Measurements from ENCODE around the gene SLC26A11.
"Not testable (repeated sequence)": the region's sequence is repeated elsewhere in the genome, so short reads cannot be mapped to it uniquely, and the experiment has no call there.

Gene SLC26A11

DNA sequence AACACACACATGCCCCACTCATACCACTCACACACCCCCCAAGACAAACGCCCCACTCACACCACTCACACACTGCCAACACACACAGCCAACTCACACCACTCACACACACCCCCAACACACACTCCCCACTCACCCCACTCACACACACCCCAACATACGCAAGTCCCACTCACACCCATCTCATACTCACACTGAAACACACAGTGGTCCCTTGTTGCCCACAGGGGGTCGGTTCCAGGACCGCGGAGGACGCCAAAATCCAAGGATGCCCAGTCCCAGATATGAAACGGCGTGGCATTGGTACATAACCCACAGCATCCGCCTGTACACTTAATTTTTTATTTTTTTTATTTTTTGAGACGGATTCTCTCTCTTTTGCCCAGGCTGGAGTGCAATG is 61.3 kb downstream of the SLC26A11 start:
- DNase-seq (ENCODE audit: low read depth in 2 of 2) = no peak

DNA sequence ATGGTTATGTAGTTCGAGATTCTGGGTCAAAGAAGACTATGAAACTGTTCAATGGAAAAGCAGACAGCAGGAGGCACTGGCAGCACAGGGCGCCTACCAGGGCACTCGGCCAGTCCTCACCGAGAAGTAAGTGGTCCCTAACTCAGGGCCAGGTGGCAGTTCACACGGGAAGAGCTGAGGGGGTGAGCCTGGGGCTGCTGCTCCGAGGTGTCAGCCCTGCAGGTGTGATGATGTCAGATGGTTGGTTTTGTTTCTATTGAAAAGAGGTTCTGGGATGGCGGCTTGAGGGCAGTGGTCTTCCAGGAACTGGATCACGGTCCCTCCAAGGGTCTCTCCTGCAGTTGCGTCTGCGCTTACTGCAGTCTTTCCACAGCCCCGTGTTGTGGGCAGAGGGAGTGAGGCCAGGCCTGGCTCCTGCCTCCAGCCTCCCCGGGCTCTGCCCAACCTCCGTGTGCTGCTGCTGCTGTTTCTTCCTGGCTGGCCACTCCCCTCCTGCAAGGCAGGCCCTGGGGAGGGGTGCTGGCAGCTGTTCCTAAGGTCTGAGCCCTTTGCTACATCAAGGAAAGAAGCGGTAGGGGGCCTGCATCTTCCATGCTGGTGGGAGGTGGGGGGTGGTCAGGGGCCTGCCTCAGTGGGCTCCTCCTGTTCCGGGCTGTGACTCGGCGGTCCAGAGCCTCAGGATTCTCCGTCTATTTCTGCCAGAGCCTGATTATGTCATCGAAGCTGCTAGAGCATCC is 63.1 kb downstream of the SLC26A11 start:
- DNase-seq (ENCODE audit: low read depth in 2 of 2) = no peak

DNA sequence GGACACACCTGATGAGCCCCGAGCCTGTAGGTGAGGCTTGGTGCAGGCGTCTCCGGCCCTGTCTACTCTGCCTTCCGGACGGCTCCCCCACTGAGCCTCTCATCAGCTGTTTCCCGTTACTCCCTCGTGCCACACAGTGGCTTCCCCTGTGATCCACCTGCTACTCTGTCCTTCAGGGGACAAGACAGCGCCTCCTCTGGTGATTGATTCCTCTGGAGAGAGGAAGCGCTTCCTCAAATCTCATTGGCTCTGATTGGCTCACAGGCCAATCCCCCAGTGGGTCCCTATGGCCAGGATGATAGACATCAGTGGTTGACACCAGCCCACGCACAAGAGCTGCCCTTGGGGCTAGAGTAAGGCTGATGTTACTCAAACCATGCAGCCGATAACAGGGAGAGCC is 64.4 kb downstream of the SLC26A11 start:
- DNase-seq (ENCODE audit: low read depth in 2 of 2) = peak in 1 of 2 donors; percentile 22

DNA sequence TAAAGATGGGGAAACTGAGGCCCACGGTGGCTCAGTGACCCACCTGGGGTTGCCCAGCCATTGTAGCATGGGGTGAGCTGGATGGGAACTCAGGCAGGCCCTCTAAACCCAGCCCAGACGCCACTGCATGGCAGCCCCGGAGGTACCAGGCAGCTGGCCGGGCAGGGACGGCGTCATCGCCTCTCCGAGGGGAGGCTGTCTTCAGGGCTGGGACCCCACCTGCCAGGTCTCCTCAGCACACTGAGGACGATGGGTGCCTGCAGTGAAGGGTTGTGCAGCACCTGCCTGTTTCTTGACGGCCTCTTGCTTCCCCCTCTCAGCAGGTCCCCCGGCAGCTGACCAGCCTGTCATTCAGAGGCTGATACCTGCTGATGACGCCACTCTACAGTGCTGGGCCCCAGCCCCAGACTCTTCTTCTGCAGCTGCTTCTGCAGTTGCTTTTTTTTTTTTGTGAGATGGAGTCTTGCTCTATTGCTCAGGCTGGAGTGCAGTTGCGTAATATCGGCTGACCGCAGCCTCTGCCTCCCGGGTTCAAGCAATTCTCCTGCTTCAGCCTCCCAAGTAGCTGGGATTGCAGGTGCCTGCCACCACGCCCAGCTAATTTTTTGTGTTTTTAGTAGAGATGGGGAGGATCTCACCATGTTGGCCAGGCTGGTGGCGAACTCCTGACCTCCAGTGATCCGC is 65.2 kb downstream of the SLC26A11 start:
- no peak for DNase-seq (ENCODE audit: low read depth in 2 of 2)

DNA sequence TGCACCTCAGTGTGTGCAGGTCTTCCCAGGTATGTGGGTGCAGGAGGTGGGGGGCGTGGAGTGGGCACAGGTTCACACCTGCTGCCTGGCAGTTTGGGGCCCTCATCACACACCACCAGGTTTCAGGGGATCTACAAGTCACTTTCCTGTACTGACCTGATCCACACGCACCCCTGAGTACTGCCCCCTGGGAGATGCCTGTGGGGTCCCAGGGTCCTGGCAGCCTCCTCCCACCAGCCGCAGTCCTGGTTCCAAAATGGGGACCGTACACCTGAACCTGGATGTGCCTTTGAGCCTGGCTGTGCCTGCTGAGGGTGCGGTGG is 66.4 kb downstream of the SLC26A11 start:
- no peak for DNase-seq (ENCODE audit: low read depth in 2 of 2)

DNA sequence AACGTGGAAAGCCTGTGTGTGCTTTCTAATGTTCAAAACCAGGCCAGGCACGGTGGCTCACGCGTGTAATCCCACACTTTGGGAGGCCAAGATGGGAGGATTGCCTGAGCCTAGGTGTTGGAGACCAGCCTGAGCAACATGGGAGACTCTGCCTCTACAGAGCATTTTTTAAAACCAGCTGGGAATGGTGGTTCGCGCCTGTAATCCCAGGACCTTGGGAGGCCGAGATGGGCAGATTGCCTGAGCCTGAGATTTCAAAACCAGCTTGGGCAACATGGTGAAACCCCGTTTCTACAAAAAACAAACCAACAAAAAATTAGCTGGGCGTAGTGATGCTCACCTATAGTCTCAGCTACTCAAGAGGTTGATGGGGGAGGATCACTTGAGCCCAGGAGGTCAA is 66.8 kb downstream of the SLC26A11 start:
- DNase-seq (ENCODE audit: low read depth in 2 of 2) = no peak

DNA sequence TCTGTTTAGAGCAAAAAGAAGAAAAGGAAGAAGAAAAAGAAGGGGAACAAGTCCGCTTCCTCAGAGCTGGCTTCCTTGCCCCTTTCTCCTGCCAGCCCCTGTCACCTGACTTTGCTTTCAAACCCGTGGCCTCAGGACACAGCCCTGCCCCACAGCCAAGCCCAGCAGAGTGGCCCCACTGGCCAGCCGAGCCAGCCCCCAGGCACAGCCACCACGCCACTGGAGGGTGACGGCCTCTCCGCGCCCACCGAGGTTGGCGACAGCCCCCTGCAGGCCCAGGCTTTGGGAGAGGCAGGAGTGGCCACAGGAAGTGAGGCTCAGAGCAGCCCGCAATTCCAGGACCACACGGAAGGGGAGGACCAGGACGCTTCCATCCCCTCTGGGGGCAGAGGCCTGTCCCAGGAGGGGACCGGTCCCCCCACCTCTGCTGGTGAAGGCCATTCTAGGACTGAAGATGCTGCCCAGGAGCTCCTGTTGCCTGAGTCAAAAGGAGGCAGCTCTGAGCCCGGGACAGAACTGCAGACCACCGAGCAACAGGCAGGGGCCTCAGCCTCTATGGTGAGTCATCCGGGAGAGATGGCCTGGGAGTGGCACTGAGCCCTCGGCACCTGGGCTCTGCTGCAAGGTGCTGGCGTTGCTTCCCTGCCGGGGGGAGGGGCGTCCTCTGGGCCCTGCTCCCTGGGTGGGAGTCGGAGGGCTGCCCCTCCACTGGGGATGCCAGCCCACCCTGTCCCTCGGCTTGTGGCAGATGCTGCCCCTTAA is 67.8 kb downstream of the SLC26A11 start:
- no peak for DNase-seq (ENCODE audit: low read depth in 2 of 2)

DNA sequence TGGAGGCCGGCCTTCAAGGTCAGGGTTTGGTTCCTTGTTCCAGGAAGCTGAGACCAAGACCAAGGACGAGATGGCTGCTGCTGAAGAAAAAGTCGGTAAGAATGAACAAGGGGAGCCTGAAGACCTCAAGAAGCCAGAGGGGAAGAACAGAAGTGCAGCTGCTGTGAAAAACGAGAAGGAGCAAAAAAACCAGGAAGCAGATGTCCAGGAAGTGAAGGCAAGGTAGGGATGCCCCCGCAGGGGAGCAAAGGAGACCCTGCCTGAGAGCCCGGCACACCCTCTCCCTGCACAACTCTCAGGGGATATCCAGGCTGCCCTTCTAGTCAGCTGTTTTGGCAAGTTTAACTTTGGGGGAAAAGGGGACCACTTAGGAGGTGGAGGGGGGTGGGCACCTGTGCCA is 69.4 kb downstream of the SLC26A11 start:
- no peak for DNase-seq (ENCODE audit: low read depth in 2 of 2)

DNA sequence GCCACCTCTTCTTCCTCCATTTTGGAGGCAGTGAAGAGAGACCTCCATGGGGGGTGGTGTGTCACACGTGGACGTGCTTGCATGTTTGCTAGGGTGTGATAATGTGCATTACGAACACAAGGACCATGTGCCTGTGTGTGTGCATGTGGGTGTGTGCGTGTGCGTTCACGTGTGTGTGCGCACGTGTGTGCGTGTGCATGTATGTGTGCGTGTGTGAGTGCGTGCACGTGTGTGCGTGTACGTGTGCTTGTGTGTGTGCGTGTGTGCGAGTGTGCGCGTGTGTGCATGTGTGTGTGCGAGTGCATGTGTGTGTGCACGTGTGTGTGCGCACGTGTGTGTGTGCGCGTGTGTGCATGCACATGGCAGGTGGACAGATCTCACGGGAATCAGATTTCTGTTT is 69.9 kb downstream of the SLC26A11 start:
- DNase-seq (ENCODE audit: low read depth in 2 of 2) = no peak

DNA sequence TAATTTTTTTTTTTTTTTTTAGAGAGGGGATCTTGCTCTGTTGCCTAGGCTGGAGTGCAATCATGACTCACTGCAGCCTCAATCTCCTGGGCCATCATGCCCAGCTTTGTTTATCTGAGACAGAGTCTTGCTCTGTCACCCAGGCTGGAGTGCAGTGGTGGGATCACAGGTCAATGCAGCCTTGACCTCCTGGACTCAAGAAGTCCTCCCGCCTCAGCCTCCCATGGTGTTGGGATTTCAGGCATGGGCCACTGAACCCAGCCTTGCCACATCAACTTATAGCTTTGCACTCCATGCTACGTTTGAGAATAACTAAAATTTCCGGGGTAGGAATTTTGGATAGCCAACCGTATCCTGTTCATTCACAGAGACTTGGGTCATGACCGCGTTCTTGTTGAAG is 71.0 kb downstream of the SLC26A11 start:
- DNase-seq (ENCODE audit: low read depth in 2 of 2) = no peak

DNA sequence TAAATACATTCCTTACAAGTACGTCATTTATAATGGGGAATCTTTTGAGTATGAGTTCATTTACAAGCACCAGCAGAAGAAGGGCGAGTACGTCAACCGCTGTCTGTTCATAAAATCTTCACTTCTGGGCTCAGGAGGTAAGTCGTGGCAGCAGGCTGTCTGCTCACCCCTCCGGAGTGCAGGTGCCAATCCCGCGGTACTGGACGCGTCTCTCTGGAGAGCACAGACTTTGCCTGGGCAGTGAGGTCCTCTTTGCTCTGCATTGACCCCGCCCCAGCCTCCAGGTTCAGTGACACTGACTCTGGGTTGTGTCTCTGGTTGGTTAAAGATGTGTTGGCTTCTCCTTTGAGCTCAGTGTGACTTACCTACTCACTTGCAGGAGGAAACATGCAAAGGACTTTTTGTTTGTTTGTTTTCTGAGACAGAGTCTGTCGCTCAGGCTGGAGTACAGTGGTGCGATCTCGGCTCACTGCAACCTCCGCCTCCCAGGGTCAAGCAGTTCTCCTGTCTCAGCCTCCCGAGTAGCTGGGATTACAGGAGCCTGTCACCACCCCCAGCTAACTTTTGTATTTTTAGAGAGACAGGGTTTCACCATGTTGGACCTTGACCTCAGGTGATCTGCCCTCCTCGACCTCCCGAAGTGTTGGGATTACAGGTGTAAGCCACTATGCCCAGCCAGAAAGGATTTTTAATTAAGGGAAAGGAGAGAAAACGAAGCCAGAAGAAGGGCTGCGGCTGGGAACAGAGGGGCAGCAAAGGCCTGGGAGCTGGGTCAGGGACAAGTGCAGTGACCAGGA is 71.7 kb downstream of the SLC26A11 start:
- no peak for DNase-seq (ENCODE audit: low read depth in 2 of 2)

DNA sequence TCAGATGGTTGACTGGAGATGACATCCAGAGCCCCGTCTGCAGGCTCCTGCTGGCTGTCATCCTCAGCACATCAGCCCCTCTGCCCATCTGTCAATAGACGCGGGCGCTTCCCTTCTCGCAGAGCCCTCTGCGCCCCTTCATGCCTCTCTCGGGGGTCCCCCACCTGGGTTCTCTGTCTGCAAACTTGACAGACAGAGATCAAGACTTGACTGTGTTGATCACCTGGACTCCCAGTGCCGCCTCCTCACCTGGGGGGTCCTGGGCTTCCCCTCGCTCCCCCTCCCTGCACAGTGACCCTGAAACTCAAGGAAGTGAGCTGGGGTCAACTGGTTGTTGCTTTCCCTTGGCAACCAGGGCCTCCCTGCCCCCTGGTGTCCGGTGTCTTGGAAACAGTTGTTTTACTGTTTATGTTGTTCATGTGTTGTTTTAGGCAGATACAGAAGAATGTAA is 72.3 kb downstream of the SLC26A11 start:
- DNase-seq (ENCODE audit: low read depth in 2 of 2) = no peak

DNA sequence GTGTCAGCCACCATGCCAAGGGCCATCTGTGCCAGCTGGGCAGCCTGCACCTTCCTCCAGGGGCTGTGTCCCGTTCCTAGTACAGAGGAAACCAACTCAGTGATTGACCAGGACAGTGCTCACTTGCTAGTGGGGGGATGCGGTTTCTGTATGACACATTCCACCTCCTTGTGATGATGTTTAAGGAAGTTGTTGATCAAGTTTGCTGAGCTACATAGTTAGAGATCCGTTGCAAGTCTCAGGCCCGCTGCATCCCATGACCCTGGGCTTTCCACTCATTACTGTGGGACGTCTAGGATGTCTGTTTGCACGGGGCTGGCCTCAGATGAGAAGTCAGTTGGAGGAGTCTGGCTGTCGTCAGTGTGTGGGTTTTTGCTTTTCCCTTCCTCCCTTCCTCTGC is 74.0 kb downstream of the SLC26A11 start:
- no peak for DNase-seq (ENCODE audit: low read depth in 2 of 2)

DNA sequence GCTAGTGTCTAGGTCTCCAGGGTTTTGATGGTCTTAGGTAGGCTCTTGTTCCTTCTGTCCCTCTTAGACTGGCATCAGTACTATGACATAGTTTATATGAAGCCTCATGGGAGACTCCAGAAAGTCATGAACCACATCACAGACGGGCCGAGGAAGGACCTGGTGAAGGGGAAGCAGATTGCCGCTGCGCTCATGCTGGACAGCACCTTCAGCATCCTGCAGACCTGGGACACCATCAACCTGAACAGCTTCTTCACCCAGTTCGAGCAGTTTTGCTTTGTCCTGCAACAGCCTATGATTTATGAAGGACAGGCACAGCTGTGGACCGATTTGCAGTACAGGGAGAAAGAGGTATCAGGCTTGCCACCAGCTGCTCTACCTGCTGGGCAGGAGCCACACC is 74.4 kb downstream of the SLC26A11 start:
- DNase-seq (ENCODE audit: low read depth in 2 of 2) = no peak

DNA sequence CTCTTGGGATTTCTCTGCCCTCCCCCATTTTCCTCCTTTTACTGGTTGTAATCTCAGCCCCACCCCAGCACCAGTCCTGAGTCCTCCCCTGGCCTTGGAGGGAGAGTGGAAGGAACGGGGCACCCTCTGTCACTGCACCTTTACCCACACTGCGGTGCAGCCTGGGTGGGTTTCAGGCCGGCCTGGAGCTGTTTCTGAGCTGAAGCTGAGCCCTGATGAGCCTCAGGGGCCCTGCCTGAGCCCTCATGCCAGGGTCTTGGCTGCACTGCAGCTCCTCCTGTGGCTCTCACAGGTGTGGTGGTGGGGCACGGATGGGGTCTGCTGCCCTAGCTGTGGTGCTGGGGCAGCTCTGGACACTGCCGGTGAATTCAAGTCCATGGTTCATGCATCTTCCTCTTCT is 74.9 kb downstream of the SLC26A11 start:
- no peak for DNase-seq (ENCODE audit: low read depth in 2 of 2)

DNA sequence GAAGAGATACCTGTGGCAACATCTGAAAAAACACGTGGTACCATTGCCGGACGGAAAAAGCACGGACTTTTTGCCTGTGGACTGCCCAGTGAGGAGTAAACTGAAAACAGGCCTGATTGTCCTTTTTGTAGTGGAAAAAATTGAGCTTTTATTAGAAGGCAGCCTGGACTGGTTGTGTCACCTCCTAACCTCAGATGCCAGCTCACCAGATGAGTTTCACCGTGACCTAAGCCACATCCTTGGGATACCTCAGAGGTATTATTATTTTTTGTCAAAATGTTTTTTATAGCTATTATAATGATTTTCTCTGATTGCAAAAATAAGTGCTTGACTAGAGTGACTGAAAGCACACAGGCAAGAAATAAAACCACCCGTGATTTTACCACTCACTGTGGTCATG is 75.3 kb downstream of the SLC26A11 start:
- DNase-seq (ENCODE audit: low read depth in 2 of 2) = no peak

DNA sequence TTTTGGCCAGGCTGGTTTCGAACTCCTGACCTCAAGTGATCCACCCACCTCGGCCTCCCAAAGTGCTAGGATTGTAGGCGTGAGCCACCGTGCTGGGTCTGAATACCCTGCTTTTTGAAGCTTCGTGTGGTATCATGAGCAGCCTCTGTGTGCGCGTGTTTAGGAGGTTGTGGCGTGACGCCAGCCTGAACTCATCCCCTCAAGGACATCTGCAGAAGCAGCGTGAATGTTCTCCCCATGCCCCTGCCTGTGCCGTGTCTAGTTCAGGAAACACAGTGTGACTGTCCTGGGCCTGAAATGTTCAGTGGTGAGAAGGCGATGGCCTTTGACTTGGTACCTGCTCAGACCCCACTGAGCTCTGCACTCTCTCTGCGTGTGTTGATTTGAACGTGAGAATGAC is 76.0 kb downstream of the SLC26A11 start:
- no peak for DNase-seq (ENCODE audit: low read depth in 2 of 2)

DNA sequence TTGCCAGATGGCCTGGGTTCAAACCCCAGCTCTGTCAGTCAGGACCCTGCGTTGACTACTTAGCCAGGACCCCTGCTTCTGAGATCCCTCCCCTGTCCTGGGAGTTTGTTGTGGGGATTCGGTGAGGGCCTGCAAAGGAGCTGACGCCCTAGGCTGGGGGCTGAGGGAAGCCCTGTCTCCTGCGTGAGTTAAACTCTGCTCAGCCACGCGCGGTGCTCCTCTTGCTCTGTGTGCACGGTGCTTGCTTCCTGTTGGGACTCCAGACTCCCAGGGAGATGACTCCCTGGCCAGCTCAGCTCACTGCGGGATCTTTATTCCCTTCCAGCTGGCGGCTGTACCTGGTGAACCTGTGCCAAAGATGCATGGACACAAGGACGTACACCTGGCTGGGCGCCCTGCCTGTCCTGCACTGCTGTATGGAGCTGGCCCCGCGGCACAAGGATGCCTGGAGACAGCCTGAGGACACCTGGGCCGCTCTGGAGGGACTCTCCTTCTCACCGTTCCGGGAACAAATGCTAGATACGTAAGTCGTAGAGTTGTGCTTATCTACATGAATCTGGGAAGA is 77.9 kb downstream of the SLC26A11 start:
- DNase-seq (ENCODE audit: low read depth in 2 of 2) = no peak

DNA sequence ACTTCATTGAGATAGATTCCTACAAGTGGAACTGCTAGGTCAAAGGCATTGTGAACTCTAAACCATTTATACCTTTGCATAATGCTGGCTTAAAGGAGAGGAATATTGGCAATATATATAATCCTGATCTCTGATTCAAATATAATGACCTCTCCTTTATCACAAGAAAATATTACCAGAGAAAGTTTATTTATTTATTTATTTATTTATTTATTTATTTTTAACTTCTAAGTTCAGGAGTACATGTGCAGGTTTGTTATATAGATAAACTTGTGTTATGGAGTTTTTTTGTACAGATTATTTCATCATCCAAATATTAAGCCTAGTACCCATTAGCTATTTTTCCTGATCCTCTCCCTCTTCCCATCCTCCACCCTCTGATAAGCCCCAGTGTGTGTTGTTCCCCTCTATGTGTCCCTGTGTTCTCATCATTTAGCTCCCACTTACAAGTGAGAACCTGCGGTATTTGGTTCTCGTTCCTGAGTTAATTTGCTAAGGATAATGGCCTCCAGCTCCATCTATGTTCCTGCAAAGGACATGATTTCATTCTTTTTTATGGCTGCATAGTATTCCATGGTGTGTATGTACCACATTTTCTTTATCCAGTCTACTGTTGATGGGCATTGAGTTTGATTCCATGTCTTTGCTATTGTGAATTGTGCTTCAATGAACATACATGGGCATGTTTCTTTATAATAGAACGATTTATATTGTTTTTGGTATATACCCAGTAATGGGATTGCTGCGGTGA is 79.3 kb downstream of the SLC26A11 start:
- DNase-seq (ENCODE audit: low read depth in 2 of 2) = not testable (repeated sequence)

DNA sequence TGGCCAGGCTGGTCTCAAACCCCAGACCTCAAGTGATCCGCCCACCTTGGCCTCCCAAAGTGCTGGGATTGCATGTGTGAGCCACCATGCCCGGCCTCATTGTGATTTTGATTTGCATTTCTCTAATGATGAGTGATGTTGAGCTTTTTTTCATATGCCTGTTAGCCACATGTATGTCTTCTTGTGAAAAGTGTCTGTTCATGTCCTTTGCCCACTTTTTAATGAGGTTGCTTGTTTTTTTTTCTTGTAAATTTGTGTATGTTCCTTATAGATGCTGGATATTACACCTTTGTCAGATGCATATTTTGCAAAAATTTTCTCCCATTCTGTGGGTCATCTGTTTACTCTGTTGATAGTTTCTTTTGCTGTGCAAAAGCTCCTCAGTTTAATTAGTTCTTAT is 80.5 kb downstream of the SLC26A11 start:
- DNase-seq (ENCODE audit: low read depth in 2 of 2) = not testable (repeated sequence)

All from stimulated activated CD8-positive, alpha-beta memory T cell treated with anti-CD3 and anti-CD28 coated beads, Interleukin-15, amount 100 ng/mL, for 48 hours (primary cell).